ENCODE results near the gene STARD3.
A peak's percentile ranks its signal among the peaks of the same experiment; 100 is the strongest.

Gene STARD3

DNA sequence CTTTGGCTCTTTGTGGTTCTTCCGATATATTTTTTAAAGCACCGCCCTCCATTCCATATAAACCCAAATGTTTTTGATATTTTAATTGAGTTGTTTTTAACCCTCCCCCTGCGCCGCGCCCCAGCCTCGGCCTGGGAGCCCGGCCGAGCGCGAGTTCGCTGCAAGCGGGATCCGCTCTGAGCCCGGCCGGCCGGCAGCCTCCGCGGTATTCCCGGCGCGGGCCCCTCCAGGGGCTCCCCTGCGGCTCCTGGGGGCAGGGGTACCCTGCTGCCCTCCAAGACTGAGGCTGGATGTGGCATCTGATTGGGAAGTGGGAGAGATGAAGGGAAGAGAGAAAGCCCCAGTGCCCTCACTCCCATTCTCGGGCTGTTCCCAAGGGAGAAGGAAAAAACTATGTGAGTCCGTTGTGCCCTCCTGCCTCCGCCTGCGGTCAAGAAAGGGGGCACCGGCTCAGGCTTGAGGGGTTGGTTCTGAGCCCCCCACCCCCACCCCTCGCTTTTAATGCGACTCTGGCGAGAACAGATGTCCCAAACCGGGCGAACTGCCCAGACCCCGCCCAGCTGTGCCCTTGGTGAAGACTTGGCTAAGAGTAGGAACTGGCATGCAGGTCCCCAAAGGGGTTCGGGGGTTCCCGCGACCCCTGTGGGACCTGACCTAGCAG is 37.8 kb upstream of the STARD3 start:
- Histone ChIP-seq H3K9me3 (replicated peaks; ENCODE audit: low read length) (no peaks in the 10 kb centered on the region), H3K36me3 (ENCODE audit: insufficient read depth, low read length) (no peaks in the 10 kb centered on the region), H3K4me1 (ENCODE audit: control insufficient read depth, insufficient read depth, low read length) (no peaks in the 10 kb centered on the region), H3K9ac (ENCODE audit: low read depth, low read length) (no peak overlapping the region), H3K4me3 (ENCODE audit: low read length) (no peak overlapping the region), H3K4me2 (ENCODE audit: low read length) (peak overlapping the region; percentile 33), H3K27me3 (ENCODE audit: control insufficient read depth, insufficient read depth, low read length) (peaks cover 96% of the 10 kb centered on the region)

DNA sequence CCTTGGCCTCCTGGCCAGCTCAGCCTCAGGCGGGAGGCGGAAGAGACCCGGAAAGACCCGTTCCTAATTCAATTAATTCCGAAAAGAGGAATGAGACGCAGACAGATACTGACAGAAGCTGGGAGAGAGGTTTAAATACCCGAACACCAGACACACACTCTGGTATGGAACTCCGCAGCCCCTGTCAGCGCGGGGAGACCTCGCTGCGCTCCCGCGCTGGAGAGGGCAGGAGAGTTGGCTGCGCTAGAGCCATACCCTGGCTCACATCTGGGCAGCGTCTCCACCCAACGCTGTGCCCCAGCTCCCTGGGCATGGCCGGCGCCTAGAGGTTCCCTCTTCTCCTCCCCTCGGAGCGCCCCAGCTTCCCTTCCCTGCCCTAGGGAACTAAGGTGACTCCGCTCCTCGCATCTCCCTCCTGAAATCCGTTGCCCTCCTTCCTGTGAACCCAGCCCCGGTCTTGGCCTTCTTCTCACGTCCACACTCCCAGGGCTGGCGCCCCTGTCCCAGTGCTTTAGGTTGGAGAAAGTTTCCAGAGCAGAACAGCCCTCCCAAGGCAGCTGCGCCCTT is 37.2 kb upstream of the STARD3 start:
- Histone ChIP-seq H3K4me3 (ENCODE audit: low read length) (no peak overlapping the region), H3K9ac (ENCODE audit: low read depth, low read length) (no peak overlapping the region), H3K36me3 (ENCODE audit: insufficient read depth, low read length) (no peaks in the 10 kb centered on the region), H3K4me2 (ENCODE audit: low read length) (no peak overlapping the region), H3K27me3 (ENCODE audit: control insufficient read depth, insufficient read depth, low read length) (peaks cover 99% of the 10 kb centered on the region), H3K4me1 (ENCODE audit: control insufficient read depth, insufficient read depth, low read length) (no peaks in the 10 kb centered on the region), H3K9me3 (replicated peaks; ENCODE audit: low read length) (no peaks in the 10 kb centered on the region)

DNA sequence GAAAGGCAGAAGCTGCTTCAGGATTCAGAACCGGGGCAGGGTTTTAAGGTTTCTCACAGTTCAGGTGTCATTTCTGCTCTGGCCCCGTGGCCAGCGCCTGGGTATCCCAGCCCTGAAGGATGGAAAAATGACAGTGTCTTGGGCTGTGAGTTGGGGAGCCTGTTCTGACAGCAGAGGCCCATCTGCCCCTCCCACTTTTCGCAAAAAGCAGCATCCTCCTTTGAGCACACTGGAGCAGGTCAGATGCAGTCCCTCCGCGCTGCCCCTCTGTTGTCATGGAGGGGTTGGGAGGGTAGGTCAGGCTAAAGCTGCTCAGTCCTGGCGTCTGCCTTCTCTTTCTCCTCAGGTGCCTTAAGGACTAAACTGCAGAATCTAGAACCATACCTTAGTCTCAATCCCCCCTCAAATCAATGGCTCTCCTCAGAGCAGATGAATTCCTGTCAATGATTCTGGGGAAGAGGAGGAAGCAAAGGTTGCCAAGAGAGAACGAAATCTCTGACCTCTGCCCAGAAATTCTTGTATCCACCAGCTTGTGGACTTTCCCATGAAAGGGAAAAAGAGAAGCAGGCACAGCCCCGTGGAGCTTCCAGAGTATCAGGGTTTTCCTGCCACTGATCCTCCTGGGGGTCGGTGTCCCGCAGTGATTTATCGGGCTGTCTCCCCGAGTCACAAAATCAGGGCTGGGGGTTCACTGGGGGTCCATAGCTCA is 36.5 kb upstream of the STARD3 start:
- Histone ChIP-seq H3K27me3 (ENCODE audit: control insufficient read depth, insufficient read depth, low read length) (peaks cover 99% of the 10 kb centered on the region), H3K9me3 (replicated peaks; ENCODE audit: low read length) (no peaks in the 10 kb centered on the region), H3K4me1 (ENCODE audit: control insufficient read depth, insufficient read depth, low read length) (no peaks in the 10 kb centered on the region), H3K4me3 (ENCODE audit: low read length) (no peak overlapping the region), H3K36me3 (ENCODE audit: insufficient read depth, low read length) (no peaks in the 10 kb centered on the region), H3K9ac (ENCODE audit: low read depth, low read length) (no peak overlapping the region), H3K4me2 (ENCODE audit: low read length) (no peak overlapping the region)

DNA sequence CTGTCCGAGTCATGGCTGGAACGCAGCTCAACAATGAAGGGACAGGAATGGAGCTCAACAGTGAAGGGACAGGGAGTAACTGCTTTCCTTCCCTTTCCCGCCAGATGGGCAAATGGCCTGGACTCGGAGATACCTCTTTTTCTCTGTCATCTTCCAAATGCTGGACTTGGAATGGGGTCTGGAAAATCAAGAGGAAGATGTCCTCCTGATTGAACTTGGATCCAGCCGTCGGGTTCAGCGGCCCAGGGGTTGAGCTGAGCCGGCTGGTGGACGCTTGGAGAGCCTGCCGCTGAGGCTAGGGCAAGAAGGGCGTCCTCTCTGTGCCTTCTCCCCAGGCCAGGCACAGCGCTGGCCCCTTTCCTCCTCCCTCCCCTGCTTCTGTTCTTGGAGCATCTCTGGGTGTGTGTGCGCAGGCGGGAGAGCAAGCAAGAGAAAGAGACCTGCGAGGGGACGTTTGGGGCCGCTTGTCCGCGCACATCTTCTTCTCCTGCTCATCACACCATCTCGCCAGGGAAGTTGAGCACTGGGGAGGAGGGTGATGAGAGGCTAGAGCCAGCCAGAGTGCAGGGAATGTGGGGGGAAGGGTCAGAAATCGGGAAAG is 35.8 kb upstream of the STARD3 start:
- peaks cover 99% of the 10 kb centered on the region for H3K27me3 ChIP-seq (ENCODE audit: control insufficient read depth, insufficient read depth, low read length)
- H3K36me3 ChIP-seq (ENCODE audit: insufficient read depth, low read length) = no peaks in the 10 kb centered on the region
- no peaks in the 10 kb centered on the region for H3K4me1 ChIP-seq (ENCODE audit: control insufficient read depth, insufficient read depth, low read length)
- H3K9me3 ChIP-seq (replicated peaks; ENCODE audit: low read length) = no peaks in the 10 kb centered on the region
- no peak overlapping the region for H3K4me2 ChIP-seq (ENCODE audit: low read length)
- no peak overlapping the region for H3K4me3 ChIP-seq (ENCODE audit: low read length)
- H3K9ac ChIP-seq (ENCODE audit: low read depth, low read length) = no peak overlapping the region

DNA sequence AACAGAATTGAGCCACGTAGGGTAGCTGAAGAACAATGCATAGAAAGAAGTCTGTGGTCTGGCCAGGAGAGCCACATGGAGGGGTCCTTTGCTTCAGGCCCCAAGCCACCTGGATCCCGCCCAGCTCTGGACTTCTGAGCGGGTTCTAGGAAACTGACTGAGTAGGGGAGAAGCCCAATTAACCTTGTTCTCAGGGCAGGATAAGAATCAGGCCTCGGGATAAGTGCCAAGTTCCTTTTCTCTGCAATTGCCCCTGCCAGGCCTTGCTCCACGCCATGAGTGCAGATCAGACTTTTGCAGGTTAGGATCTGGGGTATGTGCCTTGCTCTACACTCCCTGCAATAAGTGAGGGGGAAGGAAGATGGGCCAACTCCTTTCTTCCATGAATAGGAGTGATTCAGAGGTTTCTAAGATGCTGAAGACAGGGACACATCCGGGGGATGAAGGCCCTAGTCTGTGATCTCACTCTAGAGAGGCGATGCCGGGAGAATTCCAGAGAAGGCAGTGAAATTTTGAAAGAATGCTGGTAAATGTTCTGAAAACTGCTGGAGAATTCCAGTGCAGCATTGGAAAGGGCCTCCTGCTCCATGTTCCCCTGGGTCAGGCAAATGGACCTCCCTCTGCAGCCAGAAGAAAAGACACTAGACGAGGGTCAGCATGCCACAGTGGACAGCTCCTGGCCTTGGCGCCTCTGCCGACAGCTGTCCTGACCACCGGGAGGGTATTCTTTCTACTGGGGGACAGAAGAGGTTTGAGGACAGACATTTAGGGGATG is 35.0 kb upstream of the STARD3 start:
- Histone ChIP-seq H3K4me1 (ENCODE audit: control insufficient read depth, insufficient read depth, low read length) (no peaks in the 10 kb centered on the region), H3K9ac (ENCODE audit: low read depth, low read length) (no peak overlapping the region)

DNA sequence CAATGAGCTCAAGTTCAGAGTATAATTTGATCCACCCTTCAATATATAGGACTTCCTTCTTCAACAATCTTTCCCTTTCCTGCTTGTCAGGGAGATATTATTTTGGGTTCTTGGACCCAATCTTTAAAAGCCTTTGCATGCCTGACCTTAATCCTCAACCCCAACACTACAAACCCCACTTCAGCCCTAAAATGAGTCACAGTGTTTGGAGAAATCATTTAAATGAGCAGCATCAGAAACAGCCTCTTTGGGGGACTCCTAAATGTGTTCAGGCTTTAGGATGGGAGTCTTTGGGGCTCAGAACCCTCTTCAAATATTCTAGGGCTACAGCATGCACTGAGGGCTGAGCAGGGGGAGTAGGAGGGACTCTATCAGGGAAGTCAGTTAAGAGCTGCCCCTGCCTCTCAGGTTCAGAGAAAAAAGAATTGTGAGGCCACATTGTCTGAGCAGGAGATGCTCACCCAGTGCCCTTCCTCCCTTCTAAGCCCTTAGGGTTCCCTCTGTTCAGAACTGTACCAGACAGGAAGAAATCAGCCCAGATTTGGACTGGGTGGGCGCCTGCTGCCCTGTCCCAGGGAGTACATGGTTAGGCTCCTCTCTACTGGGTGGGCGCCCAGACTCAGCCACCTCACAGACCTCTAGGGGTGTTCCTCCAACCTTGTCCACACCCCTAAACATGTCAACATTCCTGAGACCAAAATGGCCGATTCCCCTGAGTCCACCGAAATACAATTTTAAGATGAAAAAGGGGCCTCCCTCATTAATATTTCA is 34.2 kb upstream of the STARD3 start:
- Histone ChIP-seq H3K27me3 (ENCODE audit: control insufficient read depth, insufficient read depth, low read length) (peaks cover 95% of the 10 kb centered on the region), H3K4me2 (ENCODE audit: low read length) (no peak overlapping the region), H3K4me1 (ENCODE audit: control insufficient read depth, insufficient read depth, low read length) (no peaks in the 10 kb centered on the region), H3K9ac (ENCODE audit: low read depth, low read length) (no peak overlapping the region), H3K36me3 (ENCODE audit: insufficient read depth, low read length) (no peaks in the 10 kb centered on the region), H3K9me3 (replicated peaks; ENCODE audit: low read length) (no peaks in the 10 kb centered on the region), H3K4me3 (ENCODE audit: low read length) (no peak overlapping the region)

More for the DNA sequence above, 35.0 kb upstream of the STARD3 start:
- Histone ChIP-seq H3K27me3 (ENCODE audit: control insufficient read depth, insufficient read depth, low read length) (peaks cover 97% of the 10 kb centered on the region), H3K9me3 (replicated peaks; ENCODE audit: low read length) (no peaks in the 10 kb centered on the region), H3K4me3 (ENCODE audit: low read length) (no peak overlapping the region), H3K4me2 (ENCODE audit: low read length) (no peak overlapping the region), H3K36me3 (ENCODE audit: insufficient read depth, low read length) (no peaks in the 10 kb centered on the region)

DNA sequence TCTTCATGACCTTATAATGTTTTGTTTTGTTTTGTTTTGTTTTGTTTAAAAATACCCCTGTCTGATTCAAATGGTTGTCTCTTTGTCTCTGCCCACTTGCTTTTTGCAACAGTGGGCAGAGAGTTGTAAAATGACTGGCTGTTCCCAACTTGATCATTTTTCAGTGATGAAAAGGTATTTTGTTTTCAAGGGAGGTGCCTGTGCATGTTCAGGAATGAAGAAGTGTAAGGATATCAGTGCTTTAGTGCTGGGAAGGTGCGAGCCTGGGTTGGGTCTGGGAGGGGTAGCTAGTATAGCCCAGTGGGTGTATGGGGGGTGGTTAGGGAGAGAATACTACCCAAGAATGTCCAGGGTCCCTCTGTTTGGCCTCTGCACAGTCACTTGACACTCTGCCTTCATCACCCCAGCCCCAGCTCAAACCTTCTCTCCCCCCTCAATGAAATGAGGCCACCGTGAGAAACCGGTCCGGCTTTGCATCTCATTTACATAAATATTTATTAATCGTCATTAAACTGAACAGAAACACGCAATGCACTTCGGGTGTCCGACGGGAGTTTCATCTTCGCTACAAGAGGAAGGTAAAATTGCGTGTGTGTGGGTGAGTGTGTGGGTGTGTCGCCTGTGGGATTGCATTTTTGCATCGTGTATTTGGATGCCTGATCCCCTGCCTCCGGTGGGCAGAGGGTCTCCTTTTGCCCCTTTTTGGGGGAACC is 33.5 kb upstream of the STARD3 start:
- Histone ChIP-seq H3K27me3 (ENCODE audit: control insufficient read depth, insufficient read depth, low read length) (peaks cover 95% of the 10 kb centered on the region), H3K9me3 (replicated peaks; ENCODE audit: low read length) (no peaks in the 10 kb centered on the region), H3K4me2 (ENCODE audit: low read length) (no peak overlapping the region), H3K36me3 (ENCODE audit: insufficient read depth, low read length) (no peaks in the 10 kb centered on the region), H3K4me1 (ENCODE audit: control insufficient read depth, insufficient read depth, low read length) (no peaks in the 10 kb centered on the region), H3K9ac (ENCODE audit: low read depth, low read length) (no peak overlapping the region), H3K4me3 (ENCODE audit: low read length) (no peak overlapping the region)

DNA sequence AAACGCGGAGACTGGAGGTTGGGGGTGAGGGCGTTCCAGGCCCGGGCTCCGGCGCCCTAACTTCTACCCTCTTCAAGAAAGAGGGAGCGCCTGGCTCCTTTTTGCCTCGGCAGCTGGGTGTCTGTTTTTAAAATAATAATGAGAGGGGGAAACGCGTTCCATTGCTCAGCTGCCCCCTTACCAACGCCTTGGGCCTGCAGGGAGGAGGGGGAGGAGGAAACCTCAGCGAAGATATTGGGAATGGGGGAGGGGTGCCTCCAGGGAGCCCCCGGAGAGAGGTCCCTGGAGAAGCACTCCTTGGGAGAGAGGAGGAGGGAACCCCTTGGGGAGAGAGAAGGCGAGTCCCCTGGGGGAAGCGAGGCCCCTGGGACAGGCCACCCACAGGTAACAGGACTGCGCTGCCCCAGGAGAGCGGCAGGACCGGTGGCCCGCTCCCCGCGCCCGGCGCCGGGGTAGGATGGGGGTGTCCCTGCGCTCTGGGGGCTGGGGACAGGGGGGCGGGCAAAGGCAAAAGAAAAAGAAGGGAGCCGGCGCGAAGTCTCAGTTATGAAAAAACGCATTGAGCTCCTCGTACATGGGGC is 31.9 kb upstream of the STARD3 start:
- H3K4me3 ChIP-seq (ENCODE audit: low read length) = no peak overlapping the region
- H3K36me3 ChIP-seq (ENCODE audit: insufficient read depth, low read length) = no peaks in the 10 kb centered on the region
- H3K27me3 ChIP-seq (ENCODE audit: control insufficient read depth, insufficient read depth, low read length) = peaks cover 95% of the 10 kb centered on the region
- no peaks in the 10 kb centered on the region for H3K9me3 ChIP-seq (replicated peaks; ENCODE audit: low read length)
- H3K4me2 ChIP-seq (ENCODE audit: low read length) = no peak overlapping the region
- H3K4me1 ChIP-seq (ENCODE audit: control insufficient read depth, insufficient read depth, low read length) = no peaks in the 10 kb centered on the region
- H3K9ac ChIP-seq (ENCODE audit: low read depth, low read length) = no peak overlapping the region

DNA sequence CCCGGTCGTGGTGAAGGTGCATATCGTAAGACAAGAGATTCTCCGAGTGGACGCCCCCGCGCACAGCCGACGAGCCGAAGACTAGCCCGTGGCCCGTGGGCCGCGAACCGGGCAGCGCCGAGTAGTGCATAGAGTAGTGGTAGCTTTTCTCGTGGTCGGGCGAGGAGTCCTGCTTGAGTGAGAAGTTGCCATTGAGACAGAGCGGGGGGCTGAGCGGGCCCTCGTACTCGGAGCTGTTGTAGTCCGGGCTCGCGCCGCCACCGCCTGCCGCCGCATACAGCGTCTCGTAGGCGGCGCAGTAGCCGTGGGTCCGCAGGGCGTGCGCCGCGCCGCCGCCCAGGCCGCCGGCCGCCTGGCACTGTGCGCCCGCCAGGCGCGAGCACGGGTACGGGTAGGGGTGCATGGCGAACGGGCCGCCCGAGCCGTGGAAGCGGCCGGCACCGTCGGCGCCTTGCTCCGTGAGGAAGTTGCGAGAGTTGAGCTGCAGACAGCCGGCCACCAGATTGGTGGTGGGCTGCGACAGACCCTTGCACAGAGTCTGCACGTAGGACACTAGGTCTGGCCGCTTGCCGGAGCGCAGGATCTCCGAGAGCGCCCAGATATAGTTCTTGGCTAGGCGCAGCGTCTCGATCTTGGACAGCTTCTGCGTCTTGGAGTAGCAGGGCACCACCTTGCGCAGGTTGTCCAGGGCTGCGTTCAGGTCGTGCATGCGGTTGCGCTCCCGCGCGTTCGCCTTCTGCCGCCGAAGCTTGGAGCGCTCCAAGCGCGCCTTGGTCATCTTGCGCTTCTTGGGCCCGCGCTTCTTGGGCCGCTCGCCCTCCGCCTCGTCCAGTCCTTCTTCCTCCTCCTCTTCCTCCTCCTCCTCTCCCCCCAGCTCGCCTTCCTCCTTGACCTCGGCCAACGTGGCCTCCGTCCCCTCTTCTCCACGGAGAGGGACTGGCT is 31.2 kb upstream of the STARD3 start:
- no peak overlapping the region for H3K9ac ChIP-seq (ENCODE audit: low read depth, low read length)
- H3K36me3 ChIP-seq (ENCODE audit: insufficient read depth, low read length) = no peaks in the 10 kb centered on the region
- no peak overlapping the region for H3K4me3 ChIP-seq (ENCODE audit: low read length)

More for the DNA sequence above, 31.2 kb upstream of the STARD3 start:
- H3K9me3 ChIP-seq (replicated peaks; ENCODE audit: low read length) = no peaks in the 10 kb centered on the region
- peaks cover 90% of the 10 kb centered on the region for H3K27me3 ChIP-seq (ENCODE audit: control insufficient read depth, insufficient read depth, low read length)
- no peaks in the 10 kb centered on the region for H3K4me1 ChIP-seq (ENCODE audit: control insufficient read depth, insufficient read depth, low read length)
- H3K4me2 ChIP-seq (ENCODE audit: low read length) = no peak overlapping the region

Data from skeletal muscle satellite cell (primary cell).